ENCODE results near the gene CEMP1.

- TF ChIP-seq CTCF (conservative IDR thresholded peaks at IDR 0.05; ENCODE audit: low read depth, low read length) (no peak), EZH2 (IDR thresholded peaks at IDR 0.05; ENCODE audit: borderline replicate concordance, low read depth, low read length, poor library complexity, severe bottlenecking) (no peak)
Observed at GRCh38 chr16:2487903-2488531, 43.2 kb downstream of the CEMP1 start.
